Progenitor cell of endocrine pancreas (in vitro differentiated cells): ENCODE measurements around the gene MAGEB1. TPM values are rescaled to one million over a fixed set of nuclear protein-coding genes. Genes with fewer than 3 reads are reported as not detected.

Source experiments
- DNase-seq: peaks from one replicate; pipeline ENCODE4 v3.0.0; 2021; ENCODE audit warnings: low spot score; ENCODE audit not compliant: unreplicated experiment
- H3K27ac Mint-ChIP-seq: 2 replicates; pipeline ENCODE4 v1.8.0; 2021; ENCODE audit warnings: mild to moderate bottlenecking, moderate library complexity, mixed read lengths
- H3K27me3 Mint-ChIP-seq: 2 replicates; pipeline ENCODE4 v1.8.0; 2021; ENCODE audit warnings: mixed read lengths
- H3K36me3 Mint-ChIP-seq: 2 replicates; pipeline ENCODE4 v1.8.0; 2022; ENCODE audit warnings: mixed read lengths; ENCODE audit not compliant: insufficient read depth
- H3K4me1 Mint-ChIP-seq: 2 replicates; pipeline ENCODE4 v1.8.0; 2021; ENCODE audit warnings: low read depth, mixed read lengths
- H3K4me3 Mint-ChIP-seq: 2 replicates; pipeline ENCODE4 v1.8.0; 2021; ENCODE audit warnings: low read depth, mild to moderate bottlenecking, moderate library complexity, mixed read lengths
- H3K9me3 Mint-ChIP-seq: 2 replicates; pipeline ENCODE4 v1.8.0; 2021; ENCODE audit warnings: low read depth, mixed read lengths
- CTCF ChIP-seq: fragments of 200-600 bp; sonication (generic); IDR thresholded peaks from one replicate; pipeline ENCODE4 v1.5.0; 2021; ENCODE audit warnings: antibody characterized with exemption, mild to moderate bottlenecking; ENCODE audit not compliant: unreplicated experiment
- total RNA-seq: library from RNA; stranded (reverse); gene quantifications from 2 replicates; pipeline ENCODE4 v1.2.1, GENCODE V29; 2021

The MAGEB1 gene
- total RNA-seq, 1 donor from 2014 or later, result not detected

- Mint-ChIP-seq H3K36me3 (no peaks in the 10 kb centered on the region), H3K9me3 (no peaks in the 10 kb centered on the region), H3K27me3 (no peaks in the 10 kb centered on the region), H3K27ac (no peak overlapping the region), H3K4me3 (no peak overlapping the region), H3K4me1 (peaks cover 8% of the 10 kb centered on the region)
- TF ChIP-seq CTCF, result no peak
- DNase-seq, result no peak
Measured at GRCh38 chrX:30283456-30284200, 36.7 kb downstream of the MAGEB1 start.

GRCh38 chrX:30296408-30297254 lies 49.7 kb downstream of the MAGEB1 start:
- Mint-ChIP-seq H3K27ac (no peak overlapping the region), H3K4me1 (peaks cover 6% of the 10 kb centered on the region), H3K36me3 (no peaks in the 10 kb centered on the region), H3K27me3 (no peaks in the 10 kb centered on the region), H3K4me3 (no peak overlapping the region), H3K9me3 (peaks cover 5% of the 10 kb centered on the region)
- no peak for TF ChIP-seq CTCF
- DNase-seq, result no peak

GRCh38 chrX:30301208-30301607 lies 54.3 kb downstream of the MAGEB1 start:
- H3K27me3 Mint-ChIP-seq, result no peaks in the 10 kb centered on the region
- TF ChIP-seq CTCF, result no peak
- H3K9me3 Mint-ChIP-seq, result no peaks in the 10 kb centered on the region
- no peak overlapping the region for H3K4me3 Mint-ChIP-seq
- H3K4me1 Mint-ChIP-seq, result peaks cover 16% of the 10 kb centered on the region
- no peak for DNase-seq
- H3K36me3 Mint-ChIP-seq, result no peaks in the 10 kb centered on the region
- H3K27ac Mint-ChIP-seq, result peak overlapping the region; percentile 15

Other genes starting within 250 kb of the MAGEB1 start
- not detected in 2 replicates for gene MAGEB2, start 31.6 kb upstream of the MAGEB1 start, total RNA-seq
- gene MAGEB3, start 16.5 kb upstream of the MAGEB1 start, total RNA-seq, result 0.26 and 0.51 TPM in 2 replicates
- not detected in 2 replicates for gene MAGEB4, start 5.1 kb upstream of the MAGEB1 start, total RNA-seq
- gene NR0B1, start 62.2 kb downstream of the MAGEB1 start, total RNA-seq, result 0.86 and 1.2 TPM in 2 replicates